Measurements from ENCODE around the gene VN1R5.

VN1R5 gene

GRCh38 chr1:247300491-247301175 is 44.8 kb downstream of the VN1R5 start:
- DNase-seq (ENCODE audit: low read depth in 2 of 2): no peak

GRCh38 chr1:247301176-247301540 is 45.3 kb downstream of the VN1R5 start:
- DNase-seq (ENCODE audit: low read depth in 2 of 2): no peak

- DNase-seq (ENCODE audit: low read depth in 2 of 2): no peak
Measured at GRCh38 chr1:247303216-247303615, 47.3 kb downstream of the VN1R5 start.

GRCh38 chr1:247304031-247304430 is 48.2 kb downstream of the VN1R5 start:
- no peak for DNase-seq (ENCODE audit: low read depth in 2 of 2)
